ENCODE measurements around the gene ROBO1. TPM values are rescaled to one million over a fixed set of nuclear protein-coding genes. Genes with fewer than 3 reads are reported as not detected.

Gene ROBO1
- total RNA-seq, 1 donor from 2014 or later = 250 TPM

DNA sequence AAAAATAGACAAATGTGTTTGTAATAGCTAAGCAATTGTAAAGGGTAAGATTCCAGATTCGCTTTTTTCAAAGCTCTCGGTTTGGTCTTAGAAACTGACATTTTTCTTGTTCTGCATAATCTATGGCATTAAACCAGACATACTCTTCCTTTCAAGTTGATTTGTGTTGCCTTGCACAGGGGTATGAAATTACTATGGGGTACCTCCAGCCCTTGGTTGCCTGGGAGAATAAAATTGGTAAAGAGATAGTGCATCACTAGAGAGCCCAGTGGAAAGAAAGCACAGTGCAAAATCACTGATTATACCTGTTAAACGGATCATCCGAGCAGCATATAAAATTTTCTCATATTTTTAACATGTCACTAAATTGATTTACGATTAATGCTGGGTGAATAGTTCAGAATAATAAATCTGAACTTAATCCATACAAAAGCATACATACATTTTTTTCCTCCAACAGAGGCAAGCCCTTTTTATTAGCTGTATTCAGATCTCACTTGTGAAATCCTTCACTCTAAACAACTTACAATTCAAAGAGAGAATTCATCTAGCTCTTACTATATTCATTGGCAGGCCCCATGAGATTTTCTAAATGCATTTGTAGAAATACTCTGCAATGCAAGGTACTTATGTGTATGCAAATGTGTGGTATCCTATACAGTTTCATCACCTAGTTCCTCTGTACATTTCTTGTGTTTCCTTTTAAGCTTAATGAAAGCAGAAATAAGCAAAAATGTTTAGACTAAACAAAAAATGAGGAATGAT is 224.4 kb downstream of the ROBO1 start:
- H3K4me3 Mint-ChIP-seq (ENCODE audit: unreplicated experiment) = no peak overlapping the region
- no peaks in the 10 kb centered on the region for H3K4me1 Mint-ChIP-seq (ENCODE audit: unreplicated experiment)
- TF ChIP-seq, protein P1, sequence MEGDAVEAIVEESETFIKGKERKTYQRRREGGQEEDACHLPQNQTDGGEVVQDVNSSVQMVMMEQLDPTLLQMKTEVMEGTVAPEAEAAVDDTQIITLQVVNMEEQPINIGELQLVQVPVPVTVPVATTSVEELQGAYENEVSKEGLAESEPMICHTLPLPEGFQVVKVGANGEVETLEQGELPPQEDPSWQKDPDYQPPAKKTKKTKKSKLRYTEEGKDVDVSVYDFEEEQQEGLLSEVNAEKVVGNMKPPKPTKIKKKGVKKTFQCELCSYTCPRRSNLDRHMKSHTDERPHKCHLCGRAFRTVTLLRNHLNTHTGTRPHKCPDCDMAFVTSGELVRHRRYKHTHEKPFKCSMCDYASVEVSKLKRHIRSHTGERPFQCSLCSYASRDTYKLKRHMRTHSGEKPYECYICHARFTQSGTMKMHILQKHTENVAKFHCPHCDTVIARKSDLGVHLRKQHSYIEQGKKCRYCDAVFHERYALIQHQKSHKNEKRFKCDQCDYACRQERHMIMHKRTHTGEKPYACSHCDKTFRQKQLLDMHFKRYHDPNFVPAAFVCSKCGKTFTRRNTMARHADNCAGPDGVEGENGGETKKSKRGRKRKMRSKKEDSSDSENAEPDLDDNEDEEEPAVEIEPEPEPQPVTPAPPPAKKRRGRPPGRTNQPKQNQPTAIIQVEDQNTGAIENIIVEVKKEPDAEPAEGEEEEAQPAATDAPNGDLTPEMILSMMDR (IDR thresholded peaks at IDR 0.05; ENCODE audit: unreplicated experiment) = no peak
- H3K36me3 Mint-ChIP-seq (ENCODE audit: low read depth, unreplicated experiment) = no peaks in the 10 kb centered on the region
- no peak overlapping the region for H3K27ac Mint-ChIP-seq (ENCODE audit: unreplicated experiment)
- no peaks in the 10 kb centered on the region for H3K9me3 Mint-ChIP-seq (ENCODE audit: unreplicated experiment)
- no peak for DNase-seq (ENCODE audit: low spot score)
- no peaks in the 10 kb centered on the region for H3K27me3 Mint-ChIP-seq (ENCODE audit: unreplicated experiment)

DNA sequence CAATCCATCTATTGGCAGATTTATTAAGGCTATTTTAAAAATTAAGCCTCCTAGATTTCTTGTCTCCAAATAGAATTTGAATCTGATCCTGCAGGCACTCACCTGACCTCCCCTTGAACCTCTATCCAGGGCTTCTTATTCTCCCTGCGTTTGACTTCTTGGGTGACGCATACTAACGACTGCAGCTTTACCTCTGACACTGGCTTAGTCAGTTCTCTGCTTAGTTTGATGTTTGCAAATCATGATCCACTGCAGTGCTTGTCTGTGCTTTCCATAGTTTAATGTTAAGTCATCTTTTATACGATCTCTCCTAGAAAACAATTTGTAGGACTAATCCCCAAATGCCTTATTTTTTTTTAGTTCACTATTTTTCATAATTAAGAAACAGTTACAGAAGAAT is 233.1 kb downstream of the ROBO1 start:
- Mint-ChIP-seq H3K27me3 (ENCODE audit: unreplicated experiment) (peaks cover 2% of the 10 kb centered on the region), H3K4me3 (ENCODE audit: unreplicated experiment) (no peak overlapping the region), H3K36me3 (ENCODE audit: low read depth, unreplicated experiment) (no peaks in the 10 kb centered on the region), H3K4me1 (ENCODE audit: unreplicated experiment) (no peaks in the 10 kb centered on the region), H3K27ac (ENCODE audit: unreplicated experiment) (no peak overlapping the region), H3K9me3 (ENCODE audit: unreplicated experiment) (no peaks in the 10 kb centered on the region)
- TF ChIP-seq, protein P1 (IDR thresholded peaks at IDR 0.05; ENCODE audit: unreplicated experiment) = no peak
- DNase-seq (ENCODE audit: low spot score) = no peak

DNA sequence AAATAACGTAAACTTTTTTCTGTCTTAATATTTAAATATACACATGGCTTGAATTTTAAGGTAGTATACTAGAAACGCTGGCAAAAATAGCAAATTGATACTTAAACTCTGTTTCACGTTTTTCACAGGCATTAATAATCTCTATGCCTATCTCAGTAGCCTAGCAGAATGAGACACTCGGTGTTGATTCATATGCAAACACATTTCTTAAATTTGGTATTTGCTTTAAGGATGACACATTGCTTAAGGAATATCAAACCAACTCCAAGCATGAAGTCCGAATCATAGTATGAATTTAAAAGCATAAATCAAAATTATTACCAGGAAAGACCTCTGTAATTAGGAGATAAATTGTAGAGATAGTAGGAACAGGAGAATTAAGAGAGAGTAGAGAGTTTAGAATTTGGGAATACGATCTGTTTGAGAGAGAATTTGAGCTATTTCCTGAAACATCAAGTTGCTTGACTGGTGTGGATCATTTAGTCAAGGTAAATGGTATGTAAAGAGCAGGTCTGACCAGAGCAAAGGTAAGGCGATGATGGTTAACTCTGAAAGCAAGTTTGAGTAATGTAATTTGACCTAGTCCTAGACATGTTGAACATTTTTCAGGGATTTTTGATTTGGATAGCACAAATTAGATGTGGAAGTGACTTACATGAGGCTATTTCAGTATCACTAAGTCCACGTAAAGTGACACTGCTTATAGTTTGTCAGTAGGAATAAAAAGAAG is 236.1 kb downstream of the ROBO1 start:
- H3K36me3 Mint-ChIP-seq (ENCODE audit: low read depth, unreplicated experiment) = no peaks in the 10 kb centered on the region
- H3K27ac Mint-ChIP-seq (ENCODE audit: unreplicated experiment) = no peak overlapping the region
- H3K27me3 Mint-ChIP-seq (ENCODE audit: unreplicated experiment) = no peaks in the 10 kb centered on the region
- no peaks in the 10 kb centered on the region for H3K9me3 Mint-ChIP-seq (ENCODE audit: unreplicated experiment)
- TF ChIP-seq, protein P1 (IDR thresholded peaks at IDR 0.05; ENCODE audit: unreplicated experiment) = no peak
- no peak overlapping the region for H3K4me3 Mint-ChIP-seq (ENCODE audit: unreplicated experiment)
- no peak for DNase-seq (ENCODE audit: low spot score)
- no peaks in the 10 kb centered on the region for H3K4me1 Mint-ChIP-seq (ENCODE audit: unreplicated experiment)

DNA sequence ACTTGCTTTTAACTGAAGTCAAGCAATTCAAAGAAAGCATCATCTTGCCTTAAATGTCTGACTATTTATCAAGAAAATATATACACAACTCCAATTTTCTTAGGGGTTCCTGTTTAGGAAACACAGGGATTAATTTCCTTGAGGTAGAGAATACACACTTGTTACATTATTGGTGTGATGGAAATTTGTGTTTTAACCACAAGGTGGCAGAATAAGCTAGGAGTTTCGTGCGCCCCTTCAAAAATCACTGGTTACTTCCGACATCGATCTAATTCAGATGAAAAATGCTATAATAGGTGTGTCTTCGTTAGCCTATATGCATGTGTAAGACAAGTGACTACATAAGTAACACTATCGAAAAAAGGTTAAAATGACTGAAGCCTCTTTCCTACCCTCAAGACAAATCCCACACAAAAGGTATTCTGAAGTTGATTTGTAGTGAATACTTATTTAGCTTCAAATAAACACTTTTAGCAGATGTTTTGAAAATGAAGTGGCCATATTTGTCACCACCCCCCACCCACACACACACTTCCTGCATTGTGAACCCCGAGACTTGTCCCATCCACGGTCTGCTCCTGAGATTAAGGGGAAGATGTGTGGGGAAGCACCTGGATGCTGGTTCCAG is 246.5 kb downstream of the ROBO1 start:
- H3K27ac Mint-ChIP-seq (ENCODE audit: unreplicated experiment) = no peak overlapping the region
- H3K36me3 Mint-ChIP-seq (ENCODE audit: low read depth, unreplicated experiment) = no peaks in the 10 kb centered on the region
- peaks cover 13% of the 10 kb centered on the region for H3K4me1 Mint-ChIP-seq (ENCODE audit: unreplicated experiment)
- no peak overlapping the region for H3K4me3 Mint-ChIP-seq (ENCODE audit: unreplicated experiment)
- TF ChIP-seq, protein P1 (IDR thresholded peaks at IDR 0.05; ENCODE audit: unreplicated experiment) = peak; percentile 86
- no peaks in the 10 kb centered on the region for H3K27me3 Mint-ChIP-seq (ENCODE audit: unreplicated experiment)
- H3K9me3 Mint-ChIP-seq (ENCODE audit: unreplicated experiment) = no peaks in the 10 kb centered on the region
- DNase-seq (ENCODE audit: low spot score) = peak; percentile 37

Measured in endothelial cell (in vitro differentiated cells).